Neural cell (in vitro differentiated cells): Measurements from ENCODE around the gene FRY.

Source experiments
- CTCF ChIP-seq: fragments of 450-650 bp; IDR thresholded peaks from 2 replicates; pipeline ENCODE4 v1.5.1; 2014; ENCODE audit warnings: antibody characterized with exemption, mild to moderate bottlenecking, moderate library complexity; ENCODE audit not compliant: poor library complexity, severe bottlenecking
- REST ChIP-seq: IDR thresholded peaks from 2 replicates; pipeline ENCODE4 v1.6.1; 2012; ENCODE audit warnings: borderline replicate concordance
- TAF1 ChIP-seq: IDR thresholded peaks from 2 replicates; pipeline ENCODE4 v1.6.1; 2012; ENCODE audit warnings: low read depth

DNA sequence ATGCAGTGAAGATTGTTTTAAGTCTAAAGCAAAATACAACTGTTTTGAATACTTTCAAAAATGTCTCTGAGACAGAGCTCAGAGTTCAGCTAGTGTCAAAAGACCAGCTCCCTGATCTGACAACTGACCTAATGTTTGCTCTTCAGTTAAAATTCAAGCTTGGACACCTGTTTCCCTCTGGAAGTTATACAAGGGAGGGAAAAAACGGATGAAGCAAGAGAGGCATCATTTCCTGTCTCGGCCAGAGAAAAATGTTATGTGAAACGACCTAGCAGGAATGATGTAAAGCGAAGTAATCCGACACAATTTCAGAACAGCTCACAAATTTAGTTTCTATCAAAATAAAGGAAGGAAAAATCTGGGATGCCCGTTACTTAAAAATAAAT is 224.1 kb downstream of the FRY start:
- TF ChIP-seq CTCF (no peak), TAF1 (no peak), REST (no peak)
